Panc1 (cell line): ENCODE results near the gene ZNF469. TPM values are rescaled to one million over a fixed set of nuclear protein-coding genes. Genes with fewer than 3 reads are reported as not detected.

Experiments used
- ATAC-seq: fragments of 200-7000 bp; cut with Tn5 transposase; 2 replicates; pipeline ENCODE4 v1.9.1; 2020; ENCODE audit warnings: mild to moderate bottlenecking, moderate library complexity
- BruUV-seq: library from RNA; stranded (reverse); fragments of 400-500 nt; replicated peaks from 2 replicates; lab custom pipeline; 2021; lab: Mats Ljungman, UMichigan
- CTCF ChIA-PET: fragments of 300-600 bp; sonication (Branson Sonifier 250); formaldehyde crosslinking; loops from one replicate; lab custom pipeline; 2022; ENCODE audit warnings: antibody characterized with exemption; lab: Charles Lee
- POLR2A ChIA-PET: fragments of 300-600 bp; sonication (Branson Sonifier 250); formaldehyde crosslinking; loops from one replicate; lab custom pipeline; 2022; ENCODE audit warnings: antibody characterized with exemption; lab: Charles Lee
- DNase-seq: peaks from one replicate; pipeline ENCODE4 v3.0.0-alpha.2; 2010; ENCODE audit warnings: low read depth, low spot score
- H3K27ac ChIP-seq: 2 replicates; pipeline ENCODE4 v1.5.1; 2011; ENCODE audit warnings: mild to moderate bottlenecking, low read length, inconsistent platforms
- H3K27me3 ChIP-seq: fragments of 200-500 bp; sonication (Bioruptor generic); 2 replicates; pipeline ENCODE4 v1.6.0; 2014; ENCODE audit warnings: low read length, inconsistent platforms; ENCODE audit not compliant: control insufficient read depth, insufficient read depth
- H3K36me3 ChIP-seq: fragments of 200-500 bp; sonication (Bioruptor generic); 2 replicates; pipeline ENCODE4 v1.5.1; 2014; ENCODE audit warnings: inconsistent platforms, mild to moderate bottlenecking, low read length, moderate library complexity; ENCODE audit not compliant: control insufficient read depth, insufficient read depth
- H3K4me1 ChIP-seq: 2 replicates; pipeline ENCODE4 v1.5.1; 2011; ENCODE audit warnings: inconsistent platforms, mild to moderate bottlenecking, low read length, moderate library complexity; ENCODE audit not compliant: control insufficient read depth, insufficient read depth
- H3K4me3 ChIP-seq, 2 experiments: 2 replicates each; pipeline ENCODE4 v1.5.1; 2011 to 2012; ENCODE audit warnings: low read depth in 2 of 2, low read length in 2 of 2, mild to moderate bottlenecking in 2 of 2, inconsistent platforms in 1 of 2, moderate library complexity in 1 of 2
- H3K9me3 ChIP-seq: fragments of 200-500 bp; sonication (Bioruptor generic); 2 replicates; pipeline ENCODE4 v1.5.1; 2014; ENCODE audit warnings: low read depth, mild to moderate bottlenecking, inconsistent platforms, low read length, moderate library complexity; ENCODE audit not compliant: control insufficient read depth, insufficient read depth
- CTCF ChIP-seq: fragments of 450-650 bp; IDR thresholded peaks from 2 replicates; pipeline ENCODE4 v1.5.1; 2017; ENCODE audit warnings: mild to moderate bottlenecking
- POLR2AphosphoS5 ChIP-seq: IDR thresholded peaks from 2 replicates; pipeline ENCODE4 v1.6.1; 2012; ENCODE audit warnings: mild to moderate bottlenecking, low read depth, low read length, moderate library complexity
- REST ChIP-seq, 2 experiments: IDR thresholded peaks; 2 replicates each; pipeline ENCODE4 v1.6.1; 2011 to 2012; ENCODE audit warnings: low read depth in 2 of 2, control low read depth in 1 of 2, low read length in 1 of 2, mild to moderate bottlenecking in 1 of 2, moderate library complexity in 1 of 2; ENCODE audit not compliant: insufficient read depth in 1 of 2
- SIN3A ChIP-seq: IDR thresholded peaks from 2 replicates; pipeline ENCODE4 v1.6.1; 2012; ENCODE audit warnings: low read depth, mild to moderate bottlenecking, low read length, moderate library complexity, borderline replicate concordance; ENCODE audit not compliant: insufficient read depth
- TCF7L2 ChIP-seq: IDR thresholded peaks from 2 replicates; pipeline ENCODE4 v1.6.1; 2011; ENCODE audit warnings: mild to moderate bottlenecking, low read depth, low read length, inconsistent platforms
- in situ Hi-C: cut with HindIII; loops from 2 replicates; pipeline ENCODE4 v1.10.0; 2016; ENCODE audit warnings: low sequenced_read_pairs, low pct_unique_long_range_greater_than_20kb
- intact Hi-C: fragments of 100-400 bp; cut with micrococcal nuclease; formaldehyde crosslinking; loops from one replicate; pipeline ENCODE4 v1.10.0; 2022; ENCODE audit not compliant: unreplicated experiment
- total RNA-seq: library from RNA; stranded (reverse); gene quantifications from one replicate; pipeline ENCODE4 v1.2.1, GENCODE V29; 2021; ENCODE audit not compliant: unreplicated experiment

The ZNF469 gene
- total RNA-seq, 1 experiment from 2014 or later = 1.3 TPM

- H3K4me3 ChIP-seq = no peak overlapping the region
- intact Hi-C loops (no loop called here), in situ Hi-C loops (no loop called here)
- no TSS peak for BruUV-seq
- H3K27ac ChIP-seq = no peak overlapping the region
- CTCF ChIA-PET = no interaction called here
- H3K36me3 ChIP-seq = no peaks in the 10 kb centered on the region
- TF ChIP-seq POLR2AphosphoS5 (no peak), TCF7L2 (no peak), REST (IDR thresholded peaks at IDR 0.05; ENCODE audit: insufficient read depth in 1 of 2, low read depth in 2 of 2, low read length in 1 of 2) (no peak), SIN3A (no peak), CTCF (no peak)
- DNase-seq (no peak), ATAC-seq (no peak)
- no peaks in the 10 kb centered on the region for H3K4me1 ChIP-seq
- POLR2A ChIA-PET = no interaction called here
- no peaks in the 10 kb centered on the region for H3K27me3 ChIP-seq
- no peaks in the 10 kb centered on the region for H3K9me3 ChIP-seq
These were observed 34.9 kb upstream of the ZNF469 start for GRCh38 chr16:88347656-88348376.

- DNase-seq (no peak), ATAC-seq (0 out of 2 replicates have a peak, but pooled peaks have one; percentile 32)
- Histone ChIP-seq H3K27me3 (no peaks in the 10 kb centered on the region), H3K4me1 (no peaks in the 10 kb centered on the region), H3K36me3 (no peaks in the 10 kb centered on the region), H3K4me3 (no peak overlapping the region), H3K27ac (no peak overlapping the region), H3K9me3 (no peaks in the 10 kb centered on the region)
- TF ChIP-seq REST (IDR thresholded peaks at IDR 0.05; ENCODE audit: insufficient read depth in 1 of 2, low read depth in 2 of 2, low read length in 1 of 2) (no peak), CTCF (no peak), TCF7L2 (no peak), POLR2AphosphoS5 (no peak), SIN3A (no peak)
- ChIA-PET POLR2A (no interaction called here), CTCF (no interaction called here)
- in situ Hi-C loops = no loop called here
- intact Hi-C loops = no loop called here
- BruUV-seq = no TSS peak
These were observed 34.2 kb upstream of the ZNF469 start for GRCh38 chr16:88348377-88349152.
